CD4-positive, alpha-beta T cell treated with Interleukin-6 for 4 hours (primary cell): Measurements from ENCODE around the gene FBXW11.
"Not testable (repeated sequence)": the region's sequence is repeated elsewhere in the genome, so short reads cannot be mapped to it uniquely, and the experiment has no call there.

ENCODE experiments used
- DNase-seq: peaks from one replicate; pipeline ENCODE4 v3.0.0-alpha.2; 2020; ENCODE audit warnings: mixed read lengths

Gene FBXW11

GRCh38 chr5:172006321-172007174 is at the start of gene FBXW11:
Gene FBXW11 (minus strand): TSS chr5:172006638. CDS start chr5:172006502, 136 bp downstream.
- DNase-seq = peak; percentile 96

- no peak for DNase-seq
Measured at GRCh38 chr5:172055996-172056395, 49.6 kb upstream of the FBXW11 start.

- DNase-seq = no peak
Measured at GRCh38 chr5:172055421-172055820, 49.0 kb upstream of the FBXW11 start.

- DNase-seq = no peak
Measured at GRCh38 chr5:172054611-172055153, 48.2 kb upstream of the FBXW11 start.

GRCh38 chr5:172052450-172053236 is 46.2 kb upstream of the FBXW11 start:
- DNase-seq = no peak

GRCh38 chr5:172051643-172052339 is 45.4 kb upstream of the FBXW11 start:
- DNase-seq = no peak

- no peak for DNase-seq
Measured at GRCh38 chr5:172050080-172050479, 43.6 kb upstream of the FBXW11 start.

- no peak for DNase-seq
Measured at GRCh38 chr5:172049226-172049796, 42.9 kb upstream of the FBXW11 start.

GRCh38 chr5:172048539-172049101 is 42.2 kb upstream of the FBXW11 start:
- DNase-seq = no peak

- no peak for DNase-seq
Measured at GRCh38 chr5:172048170-172048422, 41.7 kb upstream of the FBXW11 start.

GRCh38 chr5:172046593-172046992 is 40.2 kb upstream of the FBXW11 start:
- no peak for DNase-seq

GRCh38 chr5:172045315-172045632 is 38.8 kb upstream of the FBXW11 start:
- DNase-seq = no peak

- DNase-seq = no peak
Measured at GRCh38 chr5:172044631-172045314, 38.3 kb upstream of the FBXW11 start.

GRCh38 chr5:172043865-172044264 is 37.4 kb upstream of the FBXW11 start:
- no peak for DNase-seq

GRCh38 chr5:172042183-172042582 is 35.7 kb upstream of the FBXW11 start:
- DNase-seq = no peak

- no peak for DNase-seq
Measured at GRCh38 chr5:172038167-172038566, 31.7 kb upstream of the FBXW11 start.

GRCh38 chr5:172035049-172035448 is 28.6 kb upstream of the FBXW11 start:
- no peak for DNase-seq

- no peak for DNase-seq
Measured at GRCh38 chr5:172031894-172032461, 25.5 kb upstream of the FBXW11 start.

- no peak for DNase-seq
Measured at GRCh38 chr5:172029876-172030275, 23.4 kb upstream of the FBXW11 start.

GRCh38 chr5:172028167-172028566 is 21.7 kb upstream of the FBXW11 start:
- no peak for DNase-seq

- not testable (repeated sequence) for DNase-seq
Measured at GRCh38 chr5:172020110-172020786, 13.8 kb upstream of the FBXW11 start.
